Adrenal gland (tissue), 5 donors: ENCODE data around the gene MTHFD1L.

ENCODE experiments used
- CTCF ChIP-seq, 6 experiments: fragments of 450-650 bp in 4 of 6; fragments of 200-600 bp in 2 of 6; sonication (generic) in 1 of 6; IDR thresholded peaks; 1 replicate in 5 of 6; 2 replicates in 1 of 6; pipeline versions ENCODE4 v1.5.1 to v1.8.0; 2016 to 2021; ENCODE audit warnings: antibody characterized with exemption in 6 of 6, mild to moderate bottlenecking in 2 of 6, moderate library complexity in 1 of 6
- POLR2A ChIP-seq, 2 donors: fragments of 450-650 bp; IDR thresholded peaks; one replicate each; pipeline ENCODE4 v1.6.1; 2017; ENCODE audit warnings: antibody characterized with exemption in 2 of 2, mild to moderate bottlenecking in 2 of 2, moderate library complexity in 1 of 2
- donor health status: DM: no; HTN: no; CAD: no.

- no peak for TF ChIP-seq CTCF (IDR thresholded peaks at IDR 0.05)
- no peak for TF ChIP-seq POLR2A (IDR thresholded peaks at IDR 0.05)
These were observed 18.9 kb upstream of the MTHFD1L start for GRCh38 chr6:150846641-150847040.
